SJSA1 (cell line): ENCODE data around the gene MTUS2. TPM values are rescaled to one million over a fixed set of nuclear protein-coding genes. Genes with fewer than 3 reads are reported as not detected.

ENCODE experiments used
- DNase-seq, 2 experiments: peaks; one replicate each; pipeline ENCODE4 v3.0.0-alpha.2; 2015 to 2020; ENCODE audit warnings: low spot score in 2 of 2, low read depth in 1 of 2
- H3K27ac ChIP-seq: fragments of 250-450 bp; sonication (Bioruptor Pico); 2 replicates; pipeline ENCODE4 v1.5.1; 2020; ENCODE audit warnings: mild to moderate bottlenecking, moderate library complexity
- H3K27me3 ChIP-seq: fragments of 250-450 bp; sonication (Bioruptor Pico); replicated peaks from 2 replicates; pipeline ENCODE4 v1.5.1; 2020; ENCODE audit warnings: mild to moderate bottlenecking, moderate library complexity
- H3K36me3 ChIP-seq: fragments of 250-450 bp; sonication (Bioruptor Pico); 2 replicates; pipeline ENCODE4 v1.5.1; 2020; ENCODE audit warnings: mild to moderate bottlenecking
- H3K4me1 ChIP-seq: fragments of 250-450 bp; sonication (Bioruptor Pico); replicated peaks from 2 replicates; pipeline ENCODE4 v1.6.1; 2021; ENCODE audit warnings: mild to moderate bottlenecking
- H3K4me3 ChIP-seq: fragments of 250-450 bp; sonication (Bioruptor Pico); 2 replicates; pipeline ENCODE4 v1.5.1; 2020; ENCODE audit warnings: mild to moderate bottlenecking
- H3K9me3 ChIP-seq: fragments of 250-450 bp; sonication (Bioruptor Pico); replicated peaks from 2 replicates; pipeline ENCODE4 v1.5.1; 2020; ENCODE audit warnings: mild to moderate bottlenecking
- total RNA-seq: library from RNA; depleted of rRNA; stranded (reverse); fragments of >200 nt; shearing (Covaris generic); gene quantifications from 2 replicates; pipeline ENCODE4 v1.2.3, GENCODE V29; 2014

The MTUS2 gene
- total RNA-seq, 1 experiment from 2014 or later: not detected

DNA sequence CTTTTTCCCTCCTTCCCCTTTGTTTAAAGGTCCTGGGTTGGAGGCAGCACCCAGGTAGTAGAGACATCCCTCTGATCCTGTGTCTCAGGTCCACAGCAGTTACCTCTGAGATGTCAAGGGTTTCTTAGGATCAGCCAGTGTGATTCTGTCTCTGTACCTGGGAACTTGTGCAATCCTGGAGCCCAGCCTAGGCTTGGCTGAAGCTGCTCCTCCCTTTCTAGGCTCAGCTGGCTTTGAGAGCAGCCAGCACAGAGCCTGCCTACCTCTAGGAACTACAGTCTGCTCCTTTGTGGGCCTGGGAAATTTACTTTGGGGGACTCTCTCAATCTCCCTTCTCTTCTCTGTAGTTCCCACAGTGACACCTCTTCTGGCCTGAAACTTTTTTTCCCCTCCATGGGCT is 171.6 kb downstream of the MTUS2 start:
- no peak overlapping the region for H3K27ac ChIP-seq
- H3K36me3 ChIP-seq: no peaks in the 10 kb centered on the region
- H3K9me3 ChIP-seq: no peaks in the 10 kb centered on the region
- no peaks in the 10 kb centered on the region for H3K4me1 ChIP-seq
- no peak overlapping the region for H3K4me3 ChIP-seq
- H3K27me3 ChIP-seq: no peaks in the 10 kb centered on the region
- DNase-seq: no peak

DNA sequence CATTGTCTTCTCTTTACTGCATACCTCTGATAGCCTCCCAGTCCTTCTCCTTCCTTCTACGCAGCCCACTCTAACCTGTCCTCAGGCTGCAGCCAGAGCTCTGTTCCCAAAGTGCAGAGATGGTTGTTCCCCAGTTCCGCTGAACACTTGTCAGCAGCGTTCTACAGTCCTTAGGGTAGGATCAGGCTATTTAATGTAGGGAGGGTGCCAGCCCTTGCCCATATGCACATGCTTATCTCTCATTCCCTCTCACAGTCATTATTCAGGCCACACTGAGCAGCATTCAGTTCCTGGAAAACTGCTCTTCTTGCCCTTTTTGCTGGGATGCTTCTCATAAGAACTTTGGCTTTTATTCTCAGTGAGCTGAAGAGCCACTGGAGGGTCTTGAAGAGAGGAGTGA is 180.7 kb downstream of the MTUS2 start:
- Histone ChIP-seq H3K9me3 (no peaks in the 10 kb centered on the region), H3K4me3 (no peak overlapping the region), H3K36me3 (no peaks in the 10 kb centered on the region), H3K27me3 (no peaks in the 10 kb centered on the region), H3K4me1 (no peaks in the 10 kb centered on the region), H3K27ac (no peak overlapping the region)
- DNase-seq: no peak

- Histone ChIP-seq H3K9me3 (no peaks in the 10 kb centered on the region), H3K27ac (no peak overlapping the region), H3K27me3 (no peaks in the 10 kb centered on the region), H3K36me3 (no peaks in the 10 kb centered on the region), H3K4me1 (no peaks in the 10 kb centered on the region), H3K4me3 (no peak overlapping the region)
- no peak for DNase-seq
Measured at GRCh38 chr13:29005035-29005762, 185.1 kb downstream of the MTUS2 start.

DNA sequence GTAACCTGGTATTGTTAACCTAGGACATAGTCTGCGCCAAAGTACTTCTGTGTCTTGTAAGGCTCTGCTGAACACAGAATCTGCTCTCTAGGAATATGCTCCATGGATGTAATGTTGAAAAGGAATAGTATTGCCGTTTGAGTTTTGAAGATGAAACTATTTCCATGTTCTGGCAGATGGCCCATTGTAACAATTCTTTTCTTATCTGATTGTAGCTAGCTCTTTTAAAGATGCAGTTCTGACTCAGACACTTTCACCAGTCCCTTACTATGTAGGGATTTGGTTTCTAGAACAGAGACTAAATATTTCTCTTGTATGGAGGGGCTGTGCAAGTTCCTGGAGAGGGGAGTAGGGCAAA is 185.6 kb downstream of the MTUS2 start:
- H3K4me3 ChIP-seq: no peak overlapping the region
- no peak for DNase-seq
- no peaks in the 10 kb centered on the region for H3K27me3 ChIP-seq
- no peak overlapping the region for H3K27ac ChIP-seq
- no peaks in the 10 kb centered on the region for H3K36me3 ChIP-seq
- no peaks in the 10 kb centered on the region for H3K4me1 ChIP-seq
- no peaks in the 10 kb centered on the region for H3K9me3 ChIP-seq

- H3K4me1 ChIP-seq: no peaks in the 10 kb centered on the region
- no peak for DNase-seq
- H3K4me3 ChIP-seq: no peak overlapping the region
- no peak overlapping the region for H3K27ac ChIP-seq
- H3K9me3 ChIP-seq: no peaks in the 10 kb centered on the region
- no peaks in the 10 kb centered on the region for H3K27me3 ChIP-seq
- H3K36me3 ChIP-seq: no peaks in the 10 kb centered on the region
Measured at GRCh38 chr13:29006359-29006850, 186.3 kb downstream of the MTUS2 start.

- no peak overlapping the region for H3K4me3 ChIP-seq
- no peaks in the 10 kb centered on the region for H3K36me3 ChIP-seq
- H3K4me1 ChIP-seq: no peaks in the 10 kb centered on the region
- no peak overlapping the region for H3K27ac ChIP-seq
- no peaks in the 10 kb centered on the region for H3K27me3 ChIP-seq
- DNase-seq: no peak
- no peaks in the 10 kb centered on the region for H3K9me3 ChIP-seq
Measured at GRCh38 chr13:29008296-29008695, 188.2 kb downstream of the MTUS2 start.

DNA sequence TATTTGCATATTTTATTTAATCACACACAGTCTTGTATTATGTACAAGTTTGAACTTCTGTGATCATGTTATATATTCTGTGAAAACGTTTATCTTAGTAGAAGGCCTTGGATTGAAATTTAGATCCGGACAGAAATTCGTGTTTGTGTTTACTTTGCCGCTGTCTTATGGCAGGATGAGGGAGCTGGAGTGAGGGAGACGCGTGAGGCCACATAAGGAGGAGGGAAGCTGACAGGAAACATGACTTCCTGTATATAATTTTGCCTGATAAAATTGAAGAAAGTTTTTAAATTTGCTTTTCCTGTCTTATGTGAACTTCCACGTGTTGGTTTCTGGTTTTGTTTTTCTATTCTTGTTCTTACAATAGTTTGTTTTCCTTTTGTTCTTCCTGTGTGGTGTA is 200.2 kb downstream of the MTUS2 start:
- no peak overlapping the region for H3K27ac ChIP-seq
- no peak overlapping the region for H3K4me3 ChIP-seq
- no peaks in the 10 kb centered on the region for H3K4me1 ChIP-seq
- DNase-seq: no peak
- H3K9me3 ChIP-seq: no peaks in the 10 kb centered on the region
- H3K27me3 ChIP-seq: no peaks in the 10 kb centered on the region; the same call in 1 of the 2 replicates
- no peaks in the 10 kb centered on the region for H3K36me3 ChIP-seq

DNA sequence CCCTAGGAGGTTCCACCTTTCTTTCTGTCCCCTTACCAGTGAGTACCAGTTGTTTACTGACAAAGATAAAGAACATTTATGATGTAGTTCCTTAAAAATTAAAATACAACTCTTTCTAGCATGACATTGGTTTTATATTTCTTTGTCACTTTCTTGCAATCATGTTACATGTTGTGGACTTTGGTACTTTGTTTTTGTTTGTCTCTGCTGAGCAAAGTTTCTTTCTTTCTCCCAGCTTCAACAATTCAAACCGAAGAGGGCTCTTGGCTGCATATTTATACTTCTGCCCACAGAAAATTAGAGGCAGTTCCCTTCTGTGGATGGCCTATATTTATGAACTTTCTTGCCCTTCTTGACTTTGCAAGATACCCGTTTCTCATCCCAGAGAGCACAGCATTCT is 201.2 kb downstream of the MTUS2 start:
- no peaks in the 10 kb centered on the region; the same call in 1 of the 2 replicates for H3K27me3 ChIP-seq
- H3K4me1 ChIP-seq: no peaks in the 10 kb centered on the region
- no peaks in the 10 kb centered on the region for H3K36me3 ChIP-seq
- H3K9me3 ChIP-seq: no peaks in the 10 kb centered on the region
- no peak overlapping the region for H3K4me3 ChIP-seq
- H3K27ac ChIP-seq: no peak overlapping the region
- DNase-seq: no peak

- H3K9me3 ChIP-seq: no peaks in the 10 kb centered on the region
Measured at GRCh38 chr13:29021717-29022116, 201.6 kb downstream of the MTUS2 start.

DNA sequence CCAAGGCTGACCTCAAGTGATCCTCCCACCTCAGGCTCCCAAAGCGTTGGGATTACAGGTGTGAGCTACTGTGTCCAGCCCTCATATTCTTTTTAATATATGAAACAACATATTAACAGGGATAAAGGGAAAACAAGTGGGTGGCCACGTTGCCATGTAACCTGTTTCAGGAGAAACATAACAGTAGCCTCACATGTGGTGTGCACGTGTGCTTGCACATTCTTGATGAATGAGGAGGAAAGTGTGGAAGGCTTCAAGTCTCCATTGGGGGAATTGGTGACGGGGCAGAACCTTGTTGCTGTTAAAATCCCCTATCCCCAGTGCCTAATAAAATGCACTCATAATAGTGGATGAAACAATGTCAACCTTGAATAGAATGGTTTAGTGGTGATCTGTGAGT is 202.3 kb downstream of the MTUS2 start:
- no peak overlapping the region for H3K27ac ChIP-seq
- H3K4me3 ChIP-seq: no peak overlapping the region
- no peaks in the 10 kb centered on the region for H3K9me3 ChIP-seq
- H3K4me1 ChIP-seq: no peaks in the 10 kb centered on the region
- no peaks in the 10 kb centered on the region for H3K36me3 ChIP-seq
- no peak for DNase-seq
- no peaks in the 10 kb centered on the region; the same call in 1 of the 2 replicates for H3K27me3 ChIP-seq

More at GRCh38 chr13:29021717-29022116, 201.6 kb downstream of the MTUS2 start:
- no peak for DNase-seq
- no peak overlapping the region for H3K27ac ChIP-seq
- H3K4me3 ChIP-seq: no peak overlapping the region
- H3K27me3 ChIP-seq: no peaks in the 10 kb centered on the region; the same call in 1 of the 2 replicates
- H3K4me1 ChIP-seq: no peaks in the 10 kb centered on the region
- H3K36me3 ChIP-seq: no peaks in the 10 kb centered on the region

DNA sequence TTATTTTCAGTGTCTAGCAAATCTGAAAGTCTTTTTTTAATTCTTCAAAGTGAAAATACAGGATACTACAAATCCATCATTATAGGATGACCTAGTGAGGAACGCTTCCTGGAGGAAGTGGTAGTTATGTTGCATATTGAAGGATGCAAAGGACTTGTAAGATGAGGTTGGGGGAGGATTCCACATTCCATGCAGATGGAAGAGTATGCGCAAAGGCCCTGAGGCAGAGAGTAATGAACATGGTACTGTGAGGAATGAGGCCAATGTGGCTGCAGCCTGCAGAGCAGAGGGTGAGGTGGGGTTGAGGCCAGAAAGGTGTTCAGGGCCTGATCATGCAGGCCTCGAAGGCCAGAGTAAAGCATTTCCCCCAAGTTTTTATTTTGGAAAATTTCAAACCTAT is 202.8 kb downstream of the MTUS2 start:
- no peak overlapping the region for H3K4me3 ChIP-seq
- no peaks in the 10 kb centered on the region for H3K9me3 ChIP-seq
- H3K27ac ChIP-seq: no peak overlapping the region
- no peaks in the 10 kb centered on the region for H3K36me3 ChIP-seq
- DNase-seq: no peak
- no peaks in the 10 kb centered on the region for H3K4me1 ChIP-seq
- H3K27me3 ChIP-seq: no peaks in the 10 kb centered on the region

- DNase-seq: no peak
- Histone ChIP-seq H3K9me3 (no peaks in the 10 kb centered on the region), H3K4me1 (no peaks in the 10 kb centered on the region), H3K27ac (no peak overlapping the region), H3K27me3 (no peaks in the 10 kb centered on the region), H3K4me3 (no peak overlapping the region), H3K36me3 (no peaks in the 10 kb centered on the region)
Measured at GRCh38 chr13:29024783-29025182, 204.6 kb downstream of the MTUS2 start.

DNA sequence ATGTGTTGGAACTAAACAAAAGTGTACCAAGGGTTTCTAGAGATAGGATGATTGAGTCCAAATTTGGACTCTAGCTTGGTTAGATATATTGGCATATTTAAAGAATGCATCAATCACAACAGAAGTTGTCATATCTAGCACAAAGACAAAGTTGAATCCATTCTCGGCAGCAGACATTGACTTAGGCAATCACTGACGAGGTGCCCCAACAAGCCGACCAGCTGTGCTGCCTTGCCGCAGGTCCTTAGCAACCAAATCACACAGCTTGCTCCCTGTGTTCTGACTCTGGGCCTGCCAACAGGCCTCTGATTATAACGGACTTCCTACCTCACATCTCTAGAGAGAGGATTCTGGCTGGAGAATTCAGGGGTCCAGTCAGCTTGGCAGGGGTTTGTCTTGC is 208.7 kb downstream of the MTUS2 start:
- H3K9me3 ChIP-seq: no peaks in the 10 kb centered on the region
- no peaks in the 10 kb centered on the region for H3K27me3 ChIP-seq
- no peaks in the 10 kb centered on the region for H3K4me1 ChIP-seq
- no peak overlapping the region for H3K27ac ChIP-seq
- H3K4me3 ChIP-seq: no peak overlapping the region
- DNase-seq: no peak
- no peaks in the 10 kb centered on the region for H3K36me3 ChIP-seq

DNA sequence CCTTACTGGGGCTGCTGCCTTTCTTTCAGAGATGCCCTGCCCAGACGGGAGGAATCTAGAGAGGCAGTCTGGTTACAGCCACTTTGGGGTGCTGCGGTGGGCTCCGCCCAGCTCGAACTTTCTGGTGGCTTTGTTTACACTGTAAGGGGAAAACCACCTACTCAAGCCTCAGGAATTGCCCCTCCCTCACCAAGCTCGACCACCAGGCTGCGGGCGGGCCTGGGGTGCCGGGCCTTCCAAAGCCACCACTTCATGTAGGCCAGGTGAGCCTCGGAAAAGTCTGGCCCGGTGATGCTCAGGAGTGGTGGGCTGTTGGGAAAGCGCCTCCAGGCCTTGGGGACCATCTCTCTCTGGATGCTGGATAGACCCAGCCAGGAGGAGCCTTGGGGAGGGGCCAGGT is 218.6 kb downstream of the MTUS2 start:
- no peaks in the 10 kb centered on the region for H3K36me3 ChIP-seq
- no peaks in the 10 kb centered on the region for H3K9me3 ChIP-seq
- DNase-seq: no peak
- H3K4me1 ChIP-seq: no peaks in the 10 kb centered on the region
- no peaks in the 10 kb centered on the region for H3K27me3 ChIP-seq
- no peak overlapping the region for H3K4me3 ChIP-seq
- H3K27ac ChIP-seq: no peak overlapping the region

- Histone ChIP-seq H3K36me3 (no peaks in the 10 kb centered on the region), H3K27me3 (no peaks in the 10 kb centered on the region), H3K27ac (no peak overlapping the region), H3K4me3 (no peak overlapping the region), H3K9me3 (no peaks in the 10 kb centered on the region), H3K4me1 (no peaks in the 10 kb centered on the region)
- no peak for DNase-seq
Measured at GRCh38 chr13:29039212-29039611, 219.1 kb downstream of the MTUS2 start.
